Measurements from ENCODE around the gene RABGGTA.

DNA sequence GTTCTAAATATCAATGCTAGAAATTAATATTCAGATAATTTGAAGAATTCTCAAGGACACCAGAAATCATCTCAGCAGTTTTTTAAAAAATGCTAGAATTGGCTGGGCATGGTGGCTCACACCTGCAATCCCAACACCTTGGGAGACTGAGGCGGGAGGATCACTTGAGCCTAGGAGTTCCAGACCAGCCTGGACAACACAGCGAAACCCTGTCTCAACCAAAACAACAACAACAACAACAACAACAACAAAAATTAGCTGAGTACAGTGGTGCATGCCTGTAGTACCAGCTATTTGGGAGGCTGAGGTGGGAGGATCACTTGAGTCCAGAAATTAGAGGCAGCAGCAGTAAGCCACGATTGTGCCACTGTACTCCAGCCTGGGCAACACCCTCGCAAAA, 52.3 kb downstream of the RABGGTA start:
- TF ChIP-seq, protein P1, sequence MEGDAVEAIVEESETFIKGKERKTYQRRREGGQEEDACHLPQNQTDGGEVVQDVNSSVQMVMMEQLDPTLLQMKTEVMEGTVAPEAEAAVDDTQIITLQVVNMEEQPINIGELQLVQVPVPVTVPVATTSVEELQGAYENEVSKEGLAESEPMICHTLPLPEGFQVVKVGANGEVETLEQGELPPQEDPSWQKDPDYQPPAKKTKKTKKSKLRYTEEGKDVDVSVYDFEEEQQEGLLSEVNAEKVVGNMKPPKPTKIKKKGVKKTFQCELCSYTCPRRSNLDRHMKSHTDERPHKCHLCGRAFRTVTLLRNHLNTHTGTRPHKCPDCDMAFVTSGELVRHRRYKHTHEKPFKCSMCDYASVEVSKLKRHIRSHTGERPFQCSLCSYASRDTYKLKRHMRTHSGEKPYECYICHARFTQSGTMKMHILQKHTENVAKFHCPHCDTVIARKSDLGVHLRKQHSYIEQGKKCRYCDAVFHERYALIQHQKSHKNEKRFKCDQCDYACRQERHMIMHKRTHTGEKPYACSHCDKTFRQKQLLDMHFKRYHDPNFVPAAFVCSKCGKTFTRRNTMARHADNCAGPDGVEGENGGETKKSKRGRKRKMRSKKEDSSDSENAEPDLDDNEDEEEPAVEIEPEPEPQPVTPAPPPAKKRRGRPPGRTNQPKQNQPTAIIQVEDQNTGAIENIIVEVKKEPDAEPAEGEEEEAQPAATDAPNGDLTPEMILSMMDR (IDR thresholded peaks at IDR 0.05): no peak
- no peak for TF ChIP-seq POLR2AphosphoS5 (IDR thresholded peaks at IDR 0.05)
- no peak for TF ChIP-seq POLR2A (IDR thresholded peaks at IDR 0.05)

Measured in breast epithelium (tissue), 3 donors.